ENCODE results near the gene CSNK1E.
A peak's percentile ranks its signal among the peaks of the same experiment; 100 is the strongest.

CSNK1E gene

DNA sequence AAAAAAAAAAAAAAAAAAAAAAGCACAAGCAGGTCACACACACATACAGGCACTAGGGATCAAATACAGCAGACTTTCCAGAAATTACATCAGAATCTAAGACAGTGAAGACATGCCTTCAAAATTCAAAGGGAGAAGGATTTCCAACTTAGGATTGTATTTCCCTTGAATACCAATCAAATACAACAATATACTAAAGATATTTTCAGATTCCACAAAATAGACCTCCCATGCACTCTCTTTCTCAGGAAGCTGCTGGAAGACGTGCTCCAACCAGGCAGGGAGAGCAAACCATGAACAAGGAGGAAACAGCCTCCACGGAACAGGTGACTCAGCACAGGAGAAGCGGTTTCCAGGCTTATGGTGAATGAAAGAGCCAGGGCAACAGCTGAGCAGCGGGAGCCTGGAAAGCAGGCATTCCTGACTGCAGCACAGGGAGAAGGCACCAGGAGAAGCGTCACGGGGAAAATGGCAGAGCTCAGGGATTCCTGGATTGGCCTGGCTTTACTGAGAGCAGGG is 76.4 kb downstream of the CSNK1E start:
- TF ChIP-seq, protein P1, sequence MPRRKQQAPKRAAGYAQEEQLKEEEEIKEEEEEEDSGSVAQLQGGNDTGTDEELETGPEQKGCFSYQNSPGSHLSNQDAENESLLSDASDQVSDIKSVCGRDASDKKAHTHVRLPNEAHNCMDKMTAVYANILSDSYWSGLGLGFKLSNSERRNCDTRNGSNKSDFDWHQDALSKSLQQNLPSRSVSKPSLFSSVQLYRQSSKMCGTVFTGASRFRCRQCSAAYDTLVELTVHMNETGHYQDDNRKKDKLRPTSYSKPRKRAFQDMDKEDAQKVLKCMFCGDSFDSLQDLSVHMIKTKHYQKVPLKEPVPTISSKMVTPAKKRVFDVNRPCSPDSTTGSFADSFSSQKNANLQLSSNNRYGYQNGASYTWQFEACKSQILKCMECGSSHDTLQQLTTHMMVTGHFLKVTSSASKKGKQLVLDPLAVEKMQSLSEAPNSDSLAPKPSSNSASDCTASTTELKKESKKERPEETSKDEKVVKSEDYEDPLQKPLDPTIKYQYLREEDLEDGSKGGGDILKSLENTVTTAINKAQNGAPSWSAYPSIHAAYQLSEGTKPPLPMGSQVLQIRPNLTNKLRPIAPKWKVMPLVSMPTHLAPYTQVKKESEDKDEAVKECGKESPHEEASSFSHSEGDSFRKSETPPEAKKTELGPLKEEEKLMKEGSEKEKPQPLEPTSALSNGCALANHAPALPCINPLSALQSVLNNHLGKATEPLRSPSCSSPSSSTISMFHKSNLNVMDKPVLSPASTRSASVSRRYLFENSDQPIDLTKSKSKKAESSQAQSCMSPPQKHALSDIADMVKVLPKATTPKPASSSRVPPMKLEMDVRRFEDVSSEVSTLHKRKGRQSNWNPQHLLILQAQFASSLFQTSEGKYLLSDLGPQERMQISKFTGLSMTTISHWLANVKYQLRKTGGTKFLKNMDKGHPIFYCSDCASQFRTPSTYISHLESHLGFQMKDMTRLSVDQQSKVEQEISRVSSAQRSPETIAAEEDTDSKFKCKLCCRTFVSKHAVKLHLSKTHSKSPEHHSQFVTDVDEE (CRISPR knock-in tag; IDR thresholded peaks at IDR 0.05) = no peak
- TF ChIP-seq CSDC2 (CRISPR knock-in tag; IDR thresholded peaks at IDR 0.05) = no peak
- no peak for TF ChIP-seq OSR1 (CRISPR knock-in tag; IDR thresholded peaks at IDR 0.05)
- no peak for TF ChIP-seq RARB (CRISPR knock-in tag; IDR thresholded peaks at IDR 0.05)
- peak; percentile 85 for ATAC-seq

Measured in SK-N-SH treated with all-trans-retinoic acid at 6 μM for 48 hours (cell line).